Peyer's patch (tissue), 4 donors: ENCODE results near the gene SUSD4. TPM values are rescaled to one million over a fixed set of nuclear protein-coding genes. Genes with fewer than 3 reads are reported as not detected.

Experiments
- DNase-seq, 3 donors: peaks; one replicate each; pipeline ENCODE4 v3.0.0-alpha.2; 2017 to 2019
- H3K27ac ChIP-seq, 4 donors: fragments of 200-600 bp; sonication (generic); one replicate each; pipeline ENCODE4 v1.5.1; 2016 to 2019
- H3K27me3 ChIP-seq, 2 donors: fragments of 200-600 bp; sonication (generic); one replicate each; pipeline ENCODE4 v1.5.1; 2019
- H3K36me3 ChIP-seq, 3 donors: fragments of 200-600 bp; sonication (generic); one replicate each; pipeline ENCODE4 v1.5.1; 2016 to 2019
- H3K4me1 ChIP-seq, 4 donors: fragments of 200-600 bp; sonication (generic); one replicate each; pipeline ENCODE4 v1.5.1; 2016 to 2019
- H3K4me3 ChIP-seq, 4 donors: fragments of 200-600 bp; sonication (generic); 1 replicate in 3 of 4; 2 replicates in 1 of 4; pipeline ENCODE4 v1.5.1; 2016 to 2019; ENCODE audit warnings: mild to moderate bottlenecking in 1 of 4
- H3K9me3 ChIP-seq, 4 donors: fragments of 200-600 bp; sonication (generic); one replicate each; pipeline ENCODE4 v1.5.1; 2016 to 2019; ENCODE audit warnings: mild to moderate bottlenecking in 1 of 4
- CTCF ChIP-seq, 6 experiments: fragments of 450-650 bp in 4 of 6; fragments of 200-600 bp in 2 of 6; sonication (generic) in 1 of 6; IDR thresholded peaks; one replicate each; pipeline ENCODE4 v1.5.1; 2017 to 2019; ENCODE audit warnings: antibody characterized with exemption in 6 of 6, mild to moderate bottlenecking in 3 of 6, moderate library complexity in 1 of 6
- POLR2A ChIP-seq, 2 donors: fragments of 450-650 bp; IDR thresholded peaks; one replicate each; pipeline ENCODE4 v1.5.1; 2017; ENCODE audit warnings: antibody characterized with exemption in 2 of 2, mild to moderate bottlenecking in 2 of 2, moderate library complexity in 2 of 2
- total RNA-seq, 4 donors: library from RNA; depleted of rRNA; stranded (reverse); fragments of >200 nt; gene quantifications; one replicate each; pipeline ENCODE4 v1.1.0, GENCODE V29; 2016

The SUSD4 gene
- total RNA-seq, 4 donors from 2014 or later = 0.54 TPM; not detected in 3

- H3K36me3 ChIP-seq = no peaks in the 10 kb centered on the region
- no peak for TF ChIP-seq CTCF (IDR thresholded peaks at IDR 0.05)
- no peak for TF ChIP-seq POLR2A (IDR thresholded peaks at IDR 0.05)
- H3K27ac ChIP-seq = no peak overlapping the region
- H3K27me3 ChIP-seq = no peaks in the 10 kb centered on the region
- no peak overlapping the region for H3K4me3 ChIP-seq
- no peak for DNase-seq
- H3K4me1 ChIP-seq = no peaks in the 10 kb centered on the region
- no peaks in the 10 kb centered on the region for H3K9me3 ChIP-seq
Observed at GRCh38 chr1:223227486-223228196, 136.3 kb downstream of the SUSD4 start.

- H3K27me3 ChIP-seq = no peaks in the 10 kb centered on the region
- no peak for DNase-seq
- no peaks in the 10 kb centered on the region for H3K9me3 ChIP-seq
- no peaks in the 10 kb centered on the region for H3K4me1 ChIP-seq
- H3K36me3 ChIP-seq = no peaks in the 10 kb centered on the region
- H3K4me3 ChIP-seq = no peak overlapping the region
- no peak for TF ChIP-seq CTCF (IDR thresholded peaks at IDR 0.05)
- no peak for TF ChIP-seq POLR2A (IDR thresholded peaks at IDR 0.05)
- no peak overlapping the region for H3K27ac ChIP-seq
Observed at GRCh38 chr1:223227031-223227430, 136.9 kb downstream of the SUSD4 start.

- no peak for DNase-seq
- Histone ChIP-seq H3K4me1 (no peaks in the 10 kb centered on the region), H3K27me3 (no peaks in the 10 kb centered on the region), H3K27ac (no peak overlapping the region), H3K9me3 (no peaks in the 10 kb centered on the region), H3K4me3 (no peak overlapping the region), H3K36me3 (no peaks in the 10 kb centered on the region)
- TF ChIP-seq CTCF (IDR thresholded peaks at IDR 0.05) (no peak), POLR2A (IDR thresholded peaks at IDR 0.05) (no peak)
Observed at GRCh38 chr1:223226271-223226670, 137.7 kb downstream of the SUSD4 start.

- no peak overlapping the region for H3K4me3 ChIP-seq
- no peaks in the 10 kb centered on the region for H3K9me3 ChIP-seq
- H3K36me3 ChIP-seq = no peaks in the 10 kb centered on the region
- no peak overlapping the region for H3K27ac ChIP-seq
- no peak for TF ChIP-seq CTCF (IDR thresholded peaks at IDR 0.05)
- TF ChIP-seq POLR2A (IDR thresholded peaks at IDR 0.05) = no peak
- H3K27me3 ChIP-seq = no peaks in the 10 kb centered on the region
- DNase-seq = no peak
- no peaks in the 10 kb centered on the region for H3K4me1 ChIP-seq
Observed at GRCh38 chr1:223225481-223225880, 138.5 kb downstream of the SUSD4 start.

- no peak overlapping the region for H3K27ac ChIP-seq
- TF ChIP-seq POLR2A (IDR thresholded peaks at IDR 0.05) (no peak), CTCF (IDR thresholded peaks at IDR 0.05) (no peak)
- H3K27me3 ChIP-seq = no peaks in the 10 kb centered on the region
- no peak overlapping the region for H3K4me3 ChIP-seq
- no peak for DNase-seq
- H3K9me3 ChIP-seq = no peaks in the 10 kb centered on the region
- no peaks in the 10 kb centered on the region for H3K36me3 ChIP-seq
- no peaks in the 10 kb centered on the region for H3K4me1 ChIP-seq
Observed at GRCh38 chr1:223225061-223225460, 138.9 kb downstream of the SUSD4 start.
